Activated CD4-positive, CD25-positive, alpha-beta regulatory T cell treated with anti-CD3 and anti-CD28 coated beads, Interleukin-2, amount 50 U/mL, for 72 hours (primary cell): Measurements from ENCODE around the gene STK39.

Experiments used
- DNase-seq: peaks from one replicate; pipeline ENCODE4 v3.0.0; 2021

STK39 gene

DNA sequence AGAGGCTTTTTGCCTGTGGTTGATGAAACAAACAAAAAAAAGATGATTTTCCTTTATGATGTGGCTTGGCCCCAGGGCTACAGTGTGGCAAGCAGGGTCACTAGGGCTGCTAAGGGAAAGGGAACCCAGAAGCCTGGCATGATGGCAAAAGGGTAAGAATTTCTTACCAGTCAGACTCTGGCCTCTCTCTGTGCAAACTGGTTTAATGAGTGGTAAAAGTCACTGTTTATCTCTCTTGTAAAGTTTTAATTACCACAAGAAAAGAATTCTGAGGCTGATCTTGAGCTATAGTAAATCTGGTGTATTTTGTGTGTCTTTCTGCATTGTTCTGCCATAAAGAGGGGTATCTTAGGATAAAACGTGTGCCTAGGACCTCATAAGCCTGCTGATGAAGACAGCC, 275.4 kb downstream of the STK39 start:
- no peak for DNase-seq

DNA sequence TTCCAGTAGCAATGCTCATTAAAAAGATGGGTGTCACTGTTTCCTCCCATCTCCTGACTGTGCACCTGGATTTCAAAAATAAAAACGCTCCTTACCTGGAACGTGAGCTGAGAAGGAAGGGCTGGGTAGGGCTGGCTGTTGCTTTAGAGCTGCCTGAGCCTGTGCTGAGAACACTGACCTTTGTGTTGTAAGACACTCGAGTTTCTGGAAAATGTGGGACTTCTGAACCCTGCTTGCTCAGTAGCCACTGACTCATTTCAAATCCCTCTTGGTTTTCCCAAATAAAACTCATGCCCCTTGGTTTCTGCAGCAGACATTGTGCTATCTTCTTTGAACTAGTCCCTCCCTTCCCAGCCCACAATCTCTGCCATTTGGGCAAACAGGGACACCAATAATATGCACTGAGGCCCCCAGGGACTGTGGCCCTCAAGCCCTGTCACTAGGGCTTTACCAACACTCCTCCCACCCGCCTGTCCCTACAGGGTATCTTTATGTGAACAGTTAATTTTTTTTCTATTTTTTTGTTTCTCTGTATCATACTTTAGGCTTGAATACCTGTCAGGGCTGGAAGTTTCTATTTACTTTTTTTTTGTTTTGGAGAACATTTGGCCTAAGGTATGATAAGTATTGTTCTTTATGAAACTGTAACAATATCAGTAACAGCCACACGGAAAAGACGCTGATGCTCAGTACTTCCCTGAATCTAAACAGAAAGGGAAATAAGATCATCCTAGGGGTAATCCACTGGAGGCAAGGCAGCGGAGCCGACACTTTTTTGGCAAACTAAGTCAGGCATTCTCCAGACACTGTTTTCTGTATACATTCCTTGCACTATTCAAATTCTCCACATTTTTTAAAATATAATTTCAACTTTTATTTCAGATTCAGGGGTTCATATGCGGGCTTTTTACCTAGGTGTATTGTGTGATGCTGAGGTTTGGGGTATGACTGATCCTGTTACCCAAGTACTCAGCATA, 280.2 kb downstream of the STK39 start:
- DNase-seq, result no peak

- DNase-seq, result no peak
Measured at GRCh38 chr2:167965907-167966761, 281.3 kb downstream of the STK39 start.

- no peak for DNase-seq
Measured at GRCh38 chr2:167964650-167965413, 282.6 kb downstream of the STK39 start.

- DNase-seq, result no peak
Measured at GRCh38 chr2:167963899-167964649, 283.3 kb downstream of the STK39 start.

GRCh38 chr2:167962436-167963226, 284.8 kb downstream of the STK39 start:
- no peak for DNase-seq

DNA sequence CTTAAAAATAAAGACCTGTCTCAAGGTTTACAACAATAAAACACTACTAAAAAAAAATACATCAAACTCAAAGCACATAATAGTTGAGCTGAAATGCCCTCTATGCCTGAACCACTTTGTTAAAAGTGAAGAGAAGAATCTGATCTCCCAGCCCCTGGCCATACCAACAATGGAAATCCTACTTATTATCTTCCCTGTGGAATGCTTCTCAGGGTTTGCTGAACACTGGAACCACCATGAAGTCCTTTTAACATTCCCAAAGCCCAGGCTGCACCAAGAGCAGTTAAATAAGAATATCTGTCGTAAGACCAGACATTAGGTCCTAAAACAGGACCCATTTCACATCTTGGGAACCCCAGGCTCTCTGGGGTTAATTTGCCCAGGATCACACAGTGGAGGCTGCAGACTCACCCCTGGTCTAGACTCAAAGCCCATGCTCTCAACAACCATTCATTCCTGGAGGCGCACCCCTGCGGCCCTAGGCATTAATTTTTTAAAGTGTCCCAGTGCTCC, 285.8 kb downstream of the STK39 start:
- DNase-seq, result no peak

DNA sequence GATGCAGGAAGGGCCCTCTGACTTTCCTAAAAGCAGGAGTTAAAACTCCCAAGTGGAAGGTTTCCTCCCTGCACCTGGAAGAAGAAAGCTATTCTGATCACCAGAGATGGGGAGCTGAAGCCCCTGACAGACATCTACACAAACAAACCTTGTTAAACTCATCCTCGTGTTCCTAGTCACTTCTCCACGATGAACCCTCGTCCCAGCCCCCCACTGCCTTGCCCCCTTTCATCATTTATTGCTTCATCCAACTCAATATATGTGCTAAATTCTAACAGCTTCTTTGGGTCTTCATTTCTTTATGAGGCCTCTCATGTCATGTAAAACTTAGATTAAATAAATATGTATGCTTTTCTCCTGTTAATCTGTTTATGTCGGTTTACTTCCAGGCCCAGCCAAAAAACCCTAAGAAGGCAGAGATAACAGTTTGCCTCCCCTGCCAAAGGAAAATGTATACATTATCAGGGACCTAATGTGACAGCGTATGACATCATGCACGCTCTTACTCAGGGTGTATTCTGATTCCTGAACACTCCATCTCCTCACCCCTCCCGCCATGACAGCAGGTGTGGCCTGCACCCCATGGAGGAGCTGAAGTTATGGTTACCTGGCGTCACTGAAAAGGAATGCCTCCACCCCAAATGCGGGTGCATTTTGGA, 287.2 kb downstream of the STK39 start:
- no peak for DNase-seq

- no peak for DNase-seq
Measured at GRCh38 chr2:167957662-167958061, 289.7 kb downstream of the STK39 start.

- DNase-seq, result no peak
Measured at GRCh38 chr2:167955264-167955906, 292.0 kb downstream of the STK39 start.

- DNase-seq, result no peak
Measured at GRCh38 chr2:167954495-167954894, 292.9 kb downstream of the STK39 start.

GRCh38 chr2:167953776-167954175, 293.6 kb downstream of the STK39 start:
- no peak for DNase-seq

- no peak for DNase-seq
Measured at GRCh38 chr2:167950571-167950970, 296.8 kb downstream of the STK39 start.

DNA sequence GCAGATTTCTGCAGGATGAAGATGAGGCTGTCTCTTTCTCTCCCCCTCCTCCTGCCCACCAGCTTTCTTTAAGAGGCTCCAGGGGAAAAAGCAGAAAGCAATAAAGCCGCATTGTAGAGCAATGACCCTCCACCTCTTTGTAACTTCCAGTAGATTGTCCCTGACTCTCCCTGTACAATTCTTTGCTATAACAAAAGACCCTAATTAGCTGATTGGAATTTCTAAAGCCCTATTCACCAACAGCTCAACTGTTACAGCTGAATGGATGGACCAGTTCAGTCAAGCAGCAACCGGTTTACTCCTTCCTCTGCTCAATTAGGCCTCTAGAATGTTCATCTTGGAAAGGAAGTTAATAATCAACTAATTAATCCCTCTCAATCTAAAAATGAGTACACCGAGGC, 301.0 kb downstream of the STK39 start:
- no peak for DNase-seq

GRCh38 chr2:167945660-167946368, 301.6 kb downstream of the STK39 start:
- no peak for DNase-seq

- DNase-seq, result no peak
Measured at GRCh38 chr2:167944825-167945659, 302.4 kb downstream of the STK39 start.

GRCh38 chr2:167943897-167944296, 303.5 kb downstream of the STK39 start:
- DNase-seq, result no peak

DNA sequence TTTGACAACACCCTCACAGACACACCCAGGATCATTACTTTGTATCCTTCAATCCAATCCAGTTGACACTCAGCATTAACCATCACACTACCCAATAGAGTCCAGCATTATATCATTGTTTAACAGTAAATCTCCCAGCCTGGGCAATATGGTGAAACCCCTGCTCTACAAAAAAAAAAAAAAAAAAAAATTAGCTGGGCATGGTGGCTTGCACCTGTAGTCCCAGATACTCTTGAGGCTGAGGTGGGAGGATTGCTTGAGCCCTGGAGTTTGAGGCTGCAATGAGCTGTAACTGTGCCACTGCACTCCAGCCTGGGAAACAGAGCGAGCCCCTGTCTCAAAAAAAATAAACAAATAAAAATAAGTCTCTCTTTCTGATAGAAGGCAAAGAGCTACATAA, 304.0 kb downstream of the STK39 start:
- no peak for DNase-seq
